Activated CD8-positive, alpha-beta memory T cell treated with anti-CD3 and anti-CD28 coated beads, Interleukin-2, amount 50 U/mL, for 48 hours (primary cell): ENCODE measurements around the gene SUN3.
"Not testable (repeated sequence)": the region's sequence is repeated elsewhere in the genome, so short reads cannot be mapped to it uniquely, and the experiment has no call there.

Source experiments
- DNase-seq: peaks from one replicate; pipeline ENCODE4 v3.0.0-alpha.2; 2020

SUN3 gene

GRCh38 chr7:47942651-47943050 is 86.3 kb downstream of the SUN3 start:
- not testable (repeated sequence) for DNase-seq

- no peak for DNase-seq
These were observed 86.8 kb downstream of the SUN3 start for GRCh38 chr7:47942132-47942531.

DNA sequence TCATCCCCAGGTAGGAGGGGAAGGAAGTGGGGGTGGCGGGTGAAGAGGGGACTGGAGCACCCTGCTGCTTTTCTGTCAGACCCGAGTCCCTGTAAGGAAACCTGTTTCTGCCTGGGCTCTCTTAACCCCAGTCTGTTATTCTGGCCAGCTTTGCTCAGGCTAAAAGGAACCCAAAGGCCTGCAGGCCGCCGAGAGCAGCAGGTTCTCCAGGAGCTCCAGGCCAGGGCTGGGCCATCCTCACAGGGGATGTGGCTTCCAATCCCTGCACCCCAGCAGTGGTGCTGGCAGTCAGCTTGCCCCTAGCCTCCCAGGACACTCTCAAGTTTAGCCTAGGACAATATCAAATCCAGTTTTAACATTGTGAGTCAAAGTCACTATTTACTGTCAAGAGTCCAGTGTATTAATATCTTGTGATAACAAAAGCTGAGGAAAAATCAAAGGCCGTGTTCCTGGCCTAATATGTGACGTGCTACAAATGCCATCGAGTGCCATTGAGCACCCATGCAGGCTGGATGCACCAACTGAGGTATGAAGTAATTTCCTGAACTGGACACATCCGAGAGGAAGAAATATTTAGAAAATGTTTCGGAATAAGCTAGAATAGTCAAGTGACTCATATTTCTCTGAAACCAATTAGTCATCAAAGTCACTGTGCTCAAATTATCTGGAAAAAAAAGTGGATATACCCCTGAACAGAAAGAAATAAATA is 87.6 kb downstream of the SUN3 start:
- DNase-seq, result no peak

- no peak for DNase-seq
These were observed 88.6 kb downstream of the SUN3 start for GRCh38 chr7:47940088-47941013.

DNA sequence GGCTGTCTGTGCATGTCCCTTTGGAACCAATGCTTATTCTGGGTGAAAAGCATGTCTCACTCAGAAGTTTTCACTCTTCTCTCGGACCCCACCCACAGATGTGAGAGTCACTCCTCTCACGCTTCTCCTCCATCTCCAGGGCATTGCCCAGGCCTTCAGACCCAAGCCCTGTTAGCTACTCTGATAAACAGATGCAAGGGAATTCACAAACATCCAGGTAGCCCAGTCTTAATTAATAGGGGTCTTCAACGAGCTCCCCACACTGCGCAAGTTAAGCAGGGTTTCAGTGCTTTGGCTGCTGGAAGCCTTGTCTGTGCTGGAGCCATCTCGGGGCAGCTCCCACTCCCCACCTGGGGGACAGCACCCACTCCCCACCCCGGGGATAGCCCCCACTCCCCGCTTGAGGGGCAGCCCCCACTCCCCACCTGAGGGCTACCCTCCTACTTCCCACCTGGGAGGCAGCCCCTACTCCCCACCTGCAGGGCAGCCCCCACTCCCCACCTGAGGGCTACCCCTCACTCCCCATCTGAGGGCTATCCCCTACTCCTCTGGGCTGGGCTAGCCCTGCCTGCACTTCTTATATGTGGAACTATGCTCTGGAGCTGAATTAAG is 89.4 kb downstream of the SUN3 start:
- DNase-seq, result no peak

DNA sequence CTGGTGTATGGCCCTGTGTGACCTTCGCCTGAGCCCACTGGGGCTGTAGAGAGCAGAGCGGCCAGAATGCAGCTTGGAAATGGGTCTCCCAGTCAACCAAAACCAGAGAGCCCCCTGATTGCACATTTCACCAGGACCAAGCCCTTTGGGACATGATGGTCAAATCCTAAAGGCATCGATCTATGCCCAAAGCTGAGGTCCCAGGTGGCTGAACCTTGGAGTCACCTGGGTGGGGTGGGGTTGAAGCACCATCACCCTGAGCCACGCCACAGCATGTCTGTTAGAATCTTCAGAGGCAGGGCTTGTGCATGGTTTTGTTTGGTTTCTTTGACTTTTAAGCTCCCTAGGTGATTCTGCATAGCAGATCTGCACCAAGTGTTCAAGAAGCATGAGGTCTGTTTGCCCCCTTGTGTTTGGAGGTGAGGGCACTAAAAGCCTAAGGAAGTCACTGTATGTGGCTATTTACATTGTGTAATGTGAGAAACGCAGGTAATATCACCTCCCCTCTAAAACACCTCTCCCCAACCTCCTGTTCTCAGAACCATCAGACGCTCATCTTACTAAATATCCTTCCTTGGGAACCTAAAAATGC is 90.2 kb downstream of the SUN3 start:
- DNase-seq, result no peak

GRCh38 chr7:47937711-47938573 is 91.0 kb downstream of the SUN3 start:
- DNase-seq, result no peak
